Skin of body (tissue), 2 donors: ENCODE results near the gene CTNND2. TPM values are rescaled to one million over a fixed set of nuclear protein-coding genes. Genes with fewer than 3 reads are reported as not detected.

ENCODE experiments used
- DNase-seq: peaks from one replicate; lab custom pipeline; 2025; lab: John Stamatoyannopoulos, UW
- total RNA-seq: library from RNA; depleted of rRNA; stranded (reverse); fragments of >200 nt; gene quantifications from one replicate; pipeline ENCODE4 v1.2.3, GENCODE V29; 2014

Gene CTNND2
- total RNA-seq = 1.4 TPM

GRCh38 chr5:11904265-11904906 is at the start of gene CTNND2:
Gene CTNND2, minus strand, starts transcription at chr5:11904446. Its CDS starts 593 bp downstream, at chr5:11903853.
- peak; percentile 6 for DNase-seq

GRCh38 chr5:11946317-11946716 is 42.1 kb upstream of the CTNND2 start:
- DNase-seq = no peak

- no peak for DNase-seq
Measured at GRCh38 chr5:11941566-11941965, 37.3 kb upstream of the CTNND2 start.

DNA sequence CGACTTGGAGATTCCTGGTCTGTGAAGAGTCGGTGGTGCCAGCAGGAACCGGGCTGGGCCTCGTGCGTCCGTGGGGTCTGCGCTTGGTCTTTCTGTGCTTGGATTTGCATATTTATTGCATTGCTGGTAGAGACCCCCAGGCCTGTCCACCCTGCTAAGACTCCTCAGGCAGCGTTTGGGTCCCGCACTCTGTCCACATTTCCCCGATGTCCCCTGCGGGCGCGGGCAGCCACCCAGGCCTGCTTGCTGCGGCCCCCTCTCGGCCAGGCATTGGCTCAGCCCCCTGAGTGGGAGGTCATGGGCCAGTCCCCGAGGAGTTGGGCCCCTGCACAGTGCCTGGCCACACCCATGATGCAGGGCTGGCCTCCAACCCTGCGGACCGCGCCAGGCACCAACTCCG is 27.4 kb upstream of the CTNND2 start:
- no peak for DNase-seq

GRCh38 chr5:11928909-11929308 is 24.7 kb upstream of the CTNND2 start:
- DNase-seq = no peak

DNA sequence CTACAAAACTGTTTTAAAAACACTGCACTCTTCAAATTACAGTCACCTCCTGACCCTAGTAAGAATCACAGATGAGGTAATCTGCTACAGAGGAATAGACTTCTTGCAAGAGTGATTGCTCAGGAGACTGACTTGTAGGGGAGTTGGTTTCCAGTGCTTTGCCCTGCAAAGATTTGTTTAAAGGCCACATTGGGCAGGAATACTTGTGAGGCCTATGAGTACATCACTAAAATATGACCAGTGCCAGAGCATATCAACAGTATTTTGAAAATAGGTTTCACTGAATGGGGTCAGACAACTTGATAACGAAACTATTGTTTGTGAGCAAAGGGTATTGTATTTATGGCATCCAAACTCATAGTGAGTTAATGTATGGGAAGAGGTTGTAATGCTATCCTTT is 21.5 kb upstream of the CTNND2 start:
- DNase-seq = no peak

DNA sequence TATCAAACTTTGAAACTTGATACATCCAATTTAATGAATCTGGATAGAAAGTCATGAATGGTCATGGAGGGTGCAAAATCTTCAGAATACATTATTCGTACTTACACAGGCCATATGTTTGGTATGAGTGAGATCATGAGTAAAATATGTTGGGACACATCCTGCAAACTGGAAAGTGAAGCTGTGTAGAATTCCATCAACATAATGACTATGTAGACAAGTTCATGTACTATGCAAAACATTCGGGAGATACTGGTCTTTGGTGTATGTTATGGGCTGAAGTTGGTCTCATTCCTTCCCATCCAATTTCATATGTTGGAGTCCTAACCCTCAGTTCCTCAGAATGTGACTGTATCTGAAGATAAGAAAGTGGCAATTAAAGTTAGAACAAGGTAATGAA is 18.1 kb upstream of the CTNND2 start:
- DNase-seq = no peak

DNA sequence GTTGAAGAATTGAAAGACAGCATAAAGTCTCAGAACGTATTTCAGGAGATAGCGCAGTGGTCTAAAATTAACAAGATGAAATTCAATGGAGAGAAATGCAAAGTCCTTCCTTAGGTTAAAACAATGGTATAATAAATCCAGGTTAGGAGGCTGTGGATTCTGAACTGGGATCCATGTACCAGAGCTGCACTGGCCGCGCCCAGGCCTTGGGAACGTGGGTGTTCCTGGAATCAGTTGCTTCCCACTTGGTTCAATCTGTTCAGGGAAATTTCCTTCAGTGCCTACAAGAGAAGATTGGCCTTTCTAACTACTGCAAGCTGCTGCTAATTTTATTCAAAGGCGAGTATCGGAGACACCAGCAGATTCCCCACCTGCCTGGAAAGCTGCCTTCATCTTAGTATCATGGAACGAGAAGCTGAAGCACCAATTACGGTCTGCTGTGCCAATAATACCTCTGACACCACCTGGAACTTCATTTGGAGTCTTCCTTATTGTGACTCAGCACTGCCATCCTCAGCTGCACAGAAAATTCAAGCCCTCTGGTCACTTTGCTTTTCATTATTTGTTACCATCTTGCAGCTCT is 14.3 kb upstream of the CTNND2 start:
- DNase-seq = no peak

DNA sequence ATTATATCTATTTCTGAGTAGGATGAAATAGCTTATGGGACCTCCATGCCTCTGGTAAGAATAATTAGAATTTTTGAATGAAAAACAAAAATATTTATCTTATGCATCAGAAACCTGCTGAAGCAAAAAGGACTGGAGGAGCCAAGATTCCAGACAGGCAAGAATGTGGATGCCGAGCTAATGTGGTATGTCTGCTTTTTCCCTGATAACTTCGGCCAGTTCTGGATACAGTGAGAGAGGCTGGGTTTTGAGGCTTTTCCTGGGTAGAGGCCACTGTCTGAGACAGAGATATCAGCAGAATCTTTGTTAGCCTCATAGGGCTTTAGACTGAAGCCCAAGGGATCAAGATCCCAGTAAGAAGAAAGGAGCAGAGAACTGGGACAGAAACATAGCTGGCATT is 5.2 kb upstream of the CTNND2 start:
- DNase-seq = no peak

DNA sequence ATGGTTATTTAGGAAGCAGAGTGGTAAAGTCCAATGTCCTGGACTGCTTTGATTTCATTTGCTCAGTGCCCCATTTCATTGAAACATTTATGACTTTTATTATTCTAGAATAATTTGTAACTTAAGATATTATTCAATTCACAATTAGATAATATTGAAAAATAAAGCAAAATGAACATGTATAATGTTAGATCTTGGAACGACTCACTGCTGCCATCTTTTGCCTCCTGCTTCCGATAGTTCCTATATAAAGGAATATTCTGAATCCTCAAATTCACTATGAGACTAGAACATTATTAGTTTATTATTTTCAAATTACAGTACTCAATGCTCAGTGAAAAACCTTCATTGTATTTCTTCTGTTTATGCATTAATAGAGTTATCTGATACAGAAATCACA is 2.3 kb upstream of the CTNND2 start:
- no peak for DNase-seq

- no peak for DNase-seq
Measured at GRCh38 chr5:11905206-11905605, 960 bp upstream of the CTNND2 start.

DNA sequence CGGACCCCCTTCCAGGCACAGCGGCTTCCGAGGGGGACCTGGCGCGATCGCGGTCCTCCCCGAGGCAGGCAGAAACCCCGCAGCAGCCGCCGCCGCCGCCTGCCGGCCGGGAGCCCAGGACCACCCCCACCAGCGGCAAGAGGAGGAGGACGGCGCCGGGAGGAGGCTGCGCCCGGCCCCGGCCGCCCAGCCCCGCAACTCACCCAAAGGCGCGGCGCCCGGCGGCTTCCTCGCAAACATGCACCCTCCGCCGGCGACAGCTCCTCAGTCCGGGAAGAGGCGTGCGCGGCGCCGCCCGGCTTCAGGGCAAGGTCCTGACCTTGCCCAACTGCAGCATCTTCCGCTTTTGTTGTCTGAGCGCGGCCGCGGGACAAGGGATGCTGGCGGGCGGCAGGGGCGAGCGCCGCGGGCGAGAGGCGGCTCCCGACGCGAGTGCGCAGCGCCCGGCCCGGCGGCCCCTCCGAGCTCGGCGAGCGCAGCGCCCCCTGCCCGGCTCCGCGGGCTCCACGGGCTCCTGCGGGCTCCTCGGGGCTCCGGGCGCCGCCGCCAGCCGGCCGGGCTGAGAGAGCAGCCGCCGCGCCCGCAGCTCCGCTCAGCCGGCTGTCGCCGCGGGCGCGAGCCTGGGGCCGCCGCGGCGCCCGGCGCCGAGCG is 507 bp downstream of the CTNND2 start:
- DNase-seq = no peak

- no peak for DNase-seq
Measured at GRCh38 chr5:11903121-11903613, 1.1 kb downstream of the CTNND2 start.

GRCh38 chr5:11902201-11902619 is 2.0 kb downstream of the CTNND2 start:
- DNase-seq = no peak

DNA sequence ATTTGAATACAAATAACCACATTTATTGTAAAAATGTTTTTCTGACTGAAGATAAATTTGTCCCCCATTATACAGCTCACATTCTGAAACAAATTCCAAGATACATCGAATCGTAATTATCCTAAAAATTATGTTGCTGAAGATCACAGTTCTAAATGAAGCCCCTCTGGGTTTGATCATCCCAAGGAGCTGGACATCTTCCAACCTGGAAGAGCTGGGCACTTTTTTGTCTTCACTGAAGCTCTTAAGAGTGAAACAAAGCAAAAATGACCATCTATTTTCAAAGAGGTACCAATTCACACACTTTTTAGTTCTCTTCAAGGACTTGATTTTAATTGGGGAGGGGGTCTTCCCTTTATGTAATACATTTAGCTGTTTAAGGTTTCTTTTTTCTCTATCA is 5.5 kb downstream of the CTNND2 start:
- DNase-seq = no peak

DNA sequence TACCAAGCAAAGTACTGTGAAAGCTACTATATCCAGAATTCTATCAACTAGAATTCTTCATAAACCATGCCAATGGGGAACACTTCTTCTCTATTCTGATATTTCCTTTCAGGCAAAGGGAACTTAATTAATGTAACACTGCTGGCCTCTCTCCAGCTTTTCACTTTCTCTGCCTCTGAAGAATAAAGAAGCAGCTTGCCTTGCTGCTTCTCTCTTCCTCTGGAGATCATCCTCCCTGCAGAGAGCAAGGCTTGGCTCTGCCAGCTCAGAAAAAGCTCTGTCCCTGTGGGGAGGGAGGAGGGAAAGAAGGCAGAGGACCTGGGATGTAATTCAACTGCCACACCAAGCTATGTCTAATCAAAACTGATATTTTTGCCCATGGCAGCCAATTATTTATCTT is 6.5 kb downstream of the CTNND2 start:
- no peak for DNase-seq

GRCh38 chr5:11894992-11895391 is 9.3 kb downstream of the CTNND2 start:
- no peak for DNase-seq

GRCh38 chr5:11892832-11893231 is 11.4 kb downstream of the CTNND2 start:
- DNase-seq = no peak

- no peak for DNase-seq
Measured at GRCh38 chr5:11890777-11891176, 13.5 kb downstream of the CTNND2 start.

DNA sequence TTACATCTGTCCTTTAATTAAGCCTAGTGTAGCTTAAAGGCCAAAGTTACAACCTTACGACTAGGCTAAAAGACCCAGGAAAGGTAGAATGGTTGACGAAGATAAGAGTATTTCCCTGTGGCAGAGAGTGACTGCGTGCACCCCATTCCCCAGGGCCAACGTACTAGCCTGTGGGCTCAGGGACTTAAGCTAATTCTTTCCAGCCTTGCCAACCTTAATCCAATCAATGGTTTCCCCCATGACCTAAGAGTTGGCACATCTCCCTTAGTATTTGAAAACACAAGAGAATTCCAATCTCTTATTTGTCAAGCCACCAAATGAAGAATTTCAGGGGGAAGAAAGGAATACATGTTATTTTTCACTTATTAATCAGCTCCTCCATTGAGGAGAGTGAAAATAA is 16.0 kb downstream of the CTNND2 start:
- no peak for DNase-seq

DNA sequence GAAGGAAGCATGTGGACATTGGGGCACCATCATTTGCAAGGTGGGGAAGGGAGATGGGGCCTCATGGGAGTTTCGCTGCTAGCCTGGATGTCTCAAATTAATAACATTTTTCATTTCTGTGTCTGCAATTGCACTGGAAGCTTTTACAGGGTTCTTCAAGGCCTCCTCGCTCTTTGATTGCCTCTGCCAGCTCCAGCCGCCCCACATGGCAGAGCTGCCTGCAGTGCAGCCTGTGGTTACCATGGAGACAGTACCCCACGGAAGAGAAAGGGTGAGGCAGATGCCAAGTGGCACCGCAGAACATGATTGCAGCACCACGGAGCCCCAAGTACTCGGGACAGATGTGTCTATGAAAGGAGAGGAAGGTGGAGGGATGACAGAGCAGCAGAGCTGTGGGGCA is 25.4 kb downstream of the CTNND2 start:
- no peak for DNase-seq

GRCh38 chr5:11873587-11873986 is 30.7 kb downstream of the CTNND2 start:
- DNase-seq = no peak

DNA sequence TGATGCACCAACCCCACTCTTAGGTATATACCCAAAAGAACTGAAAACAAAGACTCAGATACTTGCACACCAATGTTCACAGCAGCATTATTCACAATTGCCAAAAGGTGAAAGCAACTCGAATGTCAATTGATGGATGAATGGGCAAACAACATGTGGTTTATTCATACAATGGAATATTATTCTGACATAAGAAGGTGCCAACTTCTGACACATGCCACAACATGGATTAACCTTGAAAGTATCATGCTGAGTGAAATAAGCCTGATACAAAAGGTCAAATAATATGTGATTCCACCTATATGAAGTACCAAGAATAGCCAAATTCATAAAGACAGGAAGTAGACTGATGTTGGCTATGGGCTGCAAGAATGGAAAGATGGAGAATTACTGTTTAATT is 35.0 kb downstream of the CTNND2 start:
- DNase-seq = no peak
